PC-9 (cell line): ENCODE measurements around the gene ZSWIM8. TPM values are rescaled to one million over a fixed set of nuclear protein-coding genes. Genes with fewer than 3 reads are reported as not detected.

ENCODE experiments used
- BruUV-seq: library from RNA; stranded (reverse); fragments of 400-500 nt; replicated peaks from 2 replicates; lab custom pipeline; 2021; lab: Mats Ljungman, UMichigan
- CTCF ChIA-PET: fragments of 300-600 bp; sonication (Branson Sonifier 250); formaldehyde crosslinking; loops from one replicate; lab custom pipeline; 2022; ENCODE audit warnings: antibody characterized with exemption; lab: Charles Lee
- POLR2A ChIA-PET: fragments of 300-600 bp; sonication (Branson Sonifier 250); formaldehyde crosslinking; loops from one replicate; lab custom pipeline; 2022; ENCODE audit warnings: antibody characterized with exemption; ENCODE audit not compliant: unreplicated experiment; lab: Charles Lee
- DNase-seq, 2 experiments: peaks; one replicate each; pipeline versions ENCODE4 v3.0.0 to v3.0.0-alpha.2; 2015 to 2022; ENCODE audit warnings: mixed read lengths in 1 of 2
- H2AFZ ChIP-seq: fragments of 200-600 bp; sonication (generic); 2 replicates; pipeline ENCODE4 v1.8.1; 2017; ENCODE audit warnings: antibody characterized with exemption
- H3F3A ChIP-seq: fragments of 200-600 bp; sonication (generic); 2 replicates; pipeline ENCODE4 v1.8.1; 2017; ENCODE audit warnings: antibody characterized with exemption, mild to moderate bottlenecking, low read depth; ENCODE audit not compliant: insufficient read depth
- H3K27ac ChIP-seq: fragments of 200-600 bp; sonication (generic); 2 replicates; pipeline ENCODE4 v1.6.1; 2016; ENCODE audit warnings: mixed run types
- H3K27me3 ChIP-seq: fragments of 200-600 bp; sonication (generic); 2 replicates; pipeline ENCODE4 v1.6.1; 2016; ENCODE audit warnings: low read depth, mixed run types; ENCODE audit not compliant: insufficient read depth
- H3K36me3 ChIP-seq: fragments of 200-600 bp; sonication (generic); 2 replicates; pipeline ENCODE4 v1.6.1; 2016; ENCODE audit warnings: low read depth, mixed run types
- H3K4me1 ChIP-seq: fragments of 200-600 bp; sonication (generic); replicated peaks from 2 replicates; pipeline ENCODE4 v1.6.1; 2016; ENCODE audit warnings: mixed run types; ENCODE audit not compliant: insufficient read depth
- H3K4me2 ChIP-seq: fragments of 200-600 bp; sonication (generic); 2 replicates; pipeline ENCODE4 v1.6.1; 2017; ENCODE audit warnings: mixed run types
- H3K4me3 ChIP-seq: fragments of 200-600 bp; sonication (generic); 2 replicates; pipeline ENCODE4 v1.6.1; 2016; ENCODE audit warnings: mixed run types
- H3K79me2 ChIP-seq: fragments of 200-600 bp; sonication (generic); 2 replicates; pipeline ENCODE4 v1.6.1; 2017; ENCODE audit warnings: low read depth, mixed run types
- H3K9me2 ChIP-seq: fragments of 200-600 bp; sonication (generic); 2 replicates; pipeline ENCODE4 v1.8.1; 2017; ENCODE audit warnings: mild to moderate bottlenecking; ENCODE audit not compliant: insufficient read depth
- H3K9me3 ChIP-seq: fragments of 200-600 bp; sonication (generic); 2 replicates; pipeline ENCODE4 v1.8.1; 2016; ENCODE audit warnings: low read depth; ENCODE audit not compliant: insufficient read depth
- H4K20me1 ChIP-seq: fragments of 200-600 bp; sonication (generic); 2 replicates; pipeline ENCODE4 v1.8.1; 2017; ENCODE audit not compliant: insufficient read depth
- CTCF ChIP-seq: fragments of 200-600 bp; sonication (generic); conservative IDR thresholded peaks from 2 replicates; pipeline ENCODE4 v1.6.1; 2017; ENCODE audit warnings: mixed run types, antibody characterized with exemption, mild to moderate bottlenecking, moderate library complexity
- EZH2 ChIP-seq: fragments of 200-600 bp; sonication (generic); IDR thresholded peaks from 2 replicates; pipeline ENCODE4 v1.8.0; 2017; ENCODE audit warnings: antibody characterized with exemption, low read depth
- intact Hi-C: fragments of 100-400 bp; cut with micrococcal nuclease; formaldehyde crosslinking; loops from one replicate; pipeline ENCODE4 v1.10.0; 2022; ENCODE audit not compliant: unreplicated experiment
- total RNA-seq: library from RNA; stranded (reverse); gene quantifications from 2 replicates; pipeline ENCODE4 v1.2.3, GENCODE V29; 2021

ZSWIM8 gene
- total RNA-seq, 1 experiment from 2014 or later: 49.2 TPM

- ChIA-PET POLR2A (interaction anchor here (0.5 to 0.7 kb wide), 2 partner anchors 252 to 518 kb away, joined by 3 to 7 read pairs; no protein-coding TSS in a partner anchor), CTCF (no interaction called here)
- DNase-seq: no peak
- intact Hi-C loops: no loop called here
- Histone ChIP-seq H3K4me3 (no peak overlapping the region), H2AFZ (no peak overlapping the region), H3K36me3 (peaks cover 53% of the 10 kb centered on the region), H3K9me2 (no peaks in the 10 kb centered on the region; the same call in 1 of the 2 replicates), H3K4me2 (no peak overlapping the region), H3F3A (peaks cover 22% of the 10 kb centered on the region), H3K79me2 (peaks cover 80% of the 10 kb centered on the region), H3K9me3 (no peaks in the 10 kb centered on the region), H3K27ac (no peak overlapping the region), H3K4me1 (peaks cover 28% of the 10 kb centered on the region), H3K27me3 (no peaks in the 10 kb centered on the region), H4K20me1 (peaks cover 17% of the 10 kb centered on the region; the same call in 1 of the 2 replicates)
- TF ChIP-seq CTCF (no peak), EZH2 (no peak)
- BruUV-seq: TSS peak; percentile 0
Observed at GRCh38 chr10:73746721-73747120, 38.7 kb upstream of the ZSWIM8 start.

- Histone ChIP-seq H3K4me3 (no peak overlapping the region), H3K79me2 (peaks cover 51% of the 10 kb centered on the region), H3K4me1 (peaks cover 4% of the 10 kb centered on the region; the same call in 1 of the 2 replicates), H3K36me3 (peaks cover 65% of the 10 kb centered on the region), H3K9me2 (no peaks in the 10 kb centered on the region), H2AFZ (no peak overlapping the region), H3F3A (peaks cover 5% of the 10 kb centered on the region; the same call in 1 of the 2 replicates), H3K27me3 (no peaks in the 10 kb centered on the region), H3K9me3 (no peaks in the 10 kb centered on the region), H4K20me1 (peaks cover 20% of the 10 kb centered on the region), H3K4me2 (no peak overlapping the region), H3K27ac (no peak overlapping the region)
- ChIA-PET CTCF (no interaction called here), POLR2A (no interaction called here)
- DNase-seq: no peak
- no peak for TF ChIP-seq CTCF
- TF ChIP-seq EZH2: no peak
- no TSS peak for BruUV-seq
- intact Hi-C loops: no loop called here
Observed at GRCh38 chr10:73750819-73751218, 34.6 kb upstream of the ZSWIM8 start.

- H3K4me2 ChIP-seq: no peak overlapping the region
- BruUV-seq: no TSS peak
- no peaks in the 10 kb centered on the region for H3K27me3 ChIP-seq
- no peaks in the 10 kb centered on the region for H3K9me2 ChIP-seq
- H3K4me1 ChIP-seq: no peaks in the 10 kb centered on the region; the same call in 1 of the 2 replicates
- intact Hi-C loops: no loop called here
- no peak for TF ChIP-seq CTCF
- TF ChIP-seq EZH2: no peak
- H3K27ac ChIP-seq: no peak overlapping the region
- peaks cover 48% of the 10 kb centered on the region for H3K36me3 ChIP-seq
- H3K9me3 ChIP-seq: no peaks in the 10 kb centered on the region
- peaks cover 5% of the 10 kb centered on the region; the same call in 1 of the 2 replicates for H3F3A ChIP-seq
- ChIA-PET CTCF (no interaction called here), POLR2A (interaction anchor here (0.6 kb wide), 1 partner anchor 10 kb away, joined by 3 read pairs; no protein-coding TSS in a partner anchor)
- DNase-seq: no peak
- H4K20me1 ChIP-seq: peaks cover 23% of the 10 kb centered on the region
- no peak overlapping the region for H3K4me3 ChIP-seq
- H3K79me2 ChIP-seq: peaks cover 15% of the 10 kb centered on the region
- no peak overlapping the region for H2AFZ ChIP-seq
Observed at GRCh38 chr10:73756183-73756582, 29.2 kb upstream of the ZSWIM8 start.
